ENCODE data around the gene BCL2L2.
A peak's percentile ranks its signal among the peaks of the same experiment; 100 is the strongest.
"Not testable (repeated sequence)": the region's sequence is repeated elsewhere in the genome, so short reads cannot be mapped to it uniquely, and the experiment has no call there.

Gene BCL2L2

DNA sequence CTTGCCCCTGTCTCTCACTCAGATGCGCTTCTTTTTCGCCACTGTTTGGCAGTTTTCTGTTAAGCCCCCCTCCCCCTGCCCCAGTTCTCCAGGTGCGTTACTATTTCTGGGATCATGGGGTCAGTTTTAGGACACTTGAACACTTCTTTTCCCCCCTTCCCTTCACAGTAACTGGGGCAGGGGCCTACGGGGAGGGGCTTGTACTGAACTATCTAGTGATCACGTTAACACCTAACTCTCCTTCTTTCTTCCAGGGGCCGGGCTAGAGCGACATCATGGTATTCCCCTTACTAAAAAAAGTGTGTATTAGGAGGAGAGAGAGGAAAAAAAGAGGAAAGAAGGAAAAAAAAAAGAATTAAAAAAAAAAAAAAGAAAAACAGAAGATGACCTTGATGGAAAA is 18.4 kb downstream of the BCL2L2 start:
- DNase-seq = no peak

DNA sequence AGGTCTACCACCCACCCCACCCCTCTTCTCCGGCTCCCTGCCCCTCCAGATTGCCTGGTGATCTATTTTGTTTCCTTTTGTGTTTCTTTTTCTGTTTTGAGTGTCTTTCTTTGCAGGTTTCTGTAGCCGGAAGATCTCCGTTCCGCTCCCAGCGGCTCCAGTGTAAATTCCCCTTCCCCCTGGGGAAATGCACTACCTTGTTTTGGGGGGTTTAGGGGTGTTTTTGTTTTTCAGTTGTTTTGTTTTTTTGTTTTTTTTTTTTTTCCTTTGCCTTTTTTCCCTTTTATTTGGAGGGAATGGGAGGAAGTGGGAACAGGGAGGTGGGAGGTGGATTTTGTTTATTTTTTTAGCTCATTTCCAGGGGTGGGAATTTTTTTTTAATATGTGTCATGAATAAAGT is 19.1 kb downstream of the BCL2L2 start:
- DNase-seq = not testable (repeated sequence)

DNA sequence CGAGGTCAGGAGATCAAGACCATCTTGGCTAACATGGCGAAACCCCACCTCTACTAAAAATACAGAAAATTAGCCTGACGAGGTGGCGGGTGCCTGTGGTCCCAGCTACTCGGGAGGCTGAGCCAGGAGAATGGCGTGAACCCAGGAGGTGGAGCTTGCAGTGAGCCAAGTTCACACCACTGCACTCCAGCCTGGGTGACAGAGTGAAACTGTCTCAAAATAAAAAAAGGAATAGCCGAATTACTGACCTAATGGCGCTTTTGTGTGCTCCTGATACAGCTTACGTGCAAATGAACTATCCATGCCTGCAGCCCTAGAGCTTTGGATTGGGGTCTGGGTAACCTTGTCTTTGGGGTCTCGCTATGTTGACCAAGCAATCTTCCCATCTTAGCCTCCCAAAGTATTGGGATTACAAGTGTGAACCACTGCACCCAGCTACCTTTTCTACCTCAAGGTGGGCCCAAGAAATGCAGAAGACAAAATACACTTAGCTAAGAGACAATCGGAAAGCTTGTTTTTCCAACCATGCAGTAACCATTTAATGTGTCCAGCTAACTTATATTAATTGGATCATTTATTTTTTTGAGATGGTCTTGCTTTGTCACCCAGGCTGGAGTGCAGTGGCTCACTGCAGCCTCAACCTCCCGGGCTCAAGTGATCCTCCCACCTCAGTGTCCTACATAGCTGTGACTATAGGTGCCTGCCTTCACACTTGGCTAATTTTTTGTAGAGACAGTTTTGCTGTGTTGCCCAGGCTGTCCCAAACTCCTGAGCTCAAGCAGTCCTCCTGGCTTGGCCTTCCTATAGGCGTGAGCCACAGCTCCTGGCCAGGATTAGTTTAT is 20.1 kb downstream of the BCL2L2 start:
- DNase-seq = no peak

DNA sequence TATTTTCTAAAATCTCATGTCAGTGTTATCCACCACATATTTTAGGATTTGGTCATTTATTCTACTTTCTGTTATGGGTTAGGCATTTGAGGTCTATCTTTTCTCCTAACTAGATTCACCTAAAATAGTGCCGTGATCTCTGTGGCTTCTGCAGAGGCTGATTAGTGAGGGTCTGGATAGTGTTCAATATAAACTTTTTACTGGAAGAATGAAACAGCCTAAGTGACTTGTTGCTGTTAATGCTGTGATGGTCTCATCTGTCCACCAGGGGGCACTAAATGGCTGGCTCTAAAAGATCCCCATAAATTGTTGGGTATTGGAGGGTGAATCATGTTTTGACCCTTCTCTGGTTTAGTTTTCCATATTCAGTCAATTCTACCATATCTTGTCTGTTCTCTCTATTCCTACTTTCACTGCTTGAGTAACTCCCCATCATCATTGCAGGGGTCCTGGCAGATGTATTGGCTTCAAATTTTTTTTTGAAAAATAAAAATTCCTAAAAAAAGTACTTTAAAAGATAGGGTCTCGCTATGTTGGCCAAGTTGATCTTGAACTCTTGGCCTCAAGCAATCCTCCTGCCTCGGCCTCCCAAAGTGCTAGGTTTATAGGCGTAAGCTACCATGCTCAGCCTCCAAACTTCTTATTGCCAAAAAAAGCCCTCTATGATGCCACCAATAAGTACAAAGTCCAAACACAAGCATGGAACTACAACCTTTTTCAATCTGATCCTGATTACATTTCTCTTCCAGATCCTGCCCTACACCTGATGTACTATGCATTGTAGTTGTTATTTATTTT is 21.5 kb downstream of the BCL2L2 start:
- peak; percentile 57 for DNase-seq

DNA sequence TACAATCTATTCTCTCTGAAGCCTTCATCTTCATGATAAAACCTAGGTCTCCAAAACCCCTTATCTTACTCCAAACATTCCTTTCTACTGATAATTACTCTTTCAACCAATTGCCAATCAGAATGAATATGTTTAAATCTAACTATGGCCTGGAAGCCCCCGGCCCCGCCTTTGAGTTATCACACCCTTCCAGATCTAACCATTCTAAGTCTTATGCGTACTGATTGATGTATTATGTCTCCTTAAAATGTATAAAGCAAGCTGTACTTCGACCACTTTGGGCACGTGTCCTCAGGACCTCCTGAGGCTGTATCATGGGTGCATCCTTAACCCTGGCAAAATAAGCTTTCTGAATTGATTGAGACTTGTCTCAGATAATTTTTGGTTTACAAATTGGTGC is 29.0 kb downstream of the BCL2L2 start:
- no peak for DNase-seq

DNA sequence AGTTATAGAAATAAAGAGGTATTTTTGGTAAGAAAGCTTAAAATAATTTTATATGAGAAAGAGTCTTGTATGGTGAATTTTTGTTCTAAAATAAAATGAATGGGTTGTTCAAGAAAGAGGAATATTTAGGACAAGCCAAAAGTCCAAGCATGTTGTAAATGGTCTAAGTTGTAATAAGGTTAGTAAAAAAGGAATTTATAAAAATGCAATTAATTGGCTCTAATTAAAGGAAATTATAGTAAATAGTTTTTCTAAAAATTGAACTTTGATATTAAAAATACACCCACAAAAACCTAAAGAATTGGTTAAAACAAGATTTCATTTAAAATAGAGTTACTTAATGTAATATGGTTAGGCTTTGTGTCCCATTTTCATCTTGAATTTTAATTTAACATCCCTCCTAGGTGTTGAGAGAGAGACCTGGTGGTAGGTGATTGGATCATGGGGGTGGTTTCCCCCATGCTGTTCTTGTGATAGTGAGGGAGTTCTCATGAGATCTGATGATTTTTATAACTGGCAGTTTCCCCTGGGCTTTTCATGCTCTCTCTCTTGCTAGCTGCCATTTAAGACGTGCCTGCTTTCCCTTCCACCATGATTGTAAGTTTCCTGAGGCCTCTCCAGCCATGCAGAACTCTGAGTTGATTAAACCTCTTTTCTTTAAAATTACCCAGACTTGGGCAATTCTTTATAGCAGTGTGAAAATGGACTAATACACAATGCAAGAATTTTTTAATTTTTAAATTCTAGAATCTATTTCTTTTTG is 33.1 kb downstream of the BCL2L2 start:
- no peak for DNase-seq

DNA sequence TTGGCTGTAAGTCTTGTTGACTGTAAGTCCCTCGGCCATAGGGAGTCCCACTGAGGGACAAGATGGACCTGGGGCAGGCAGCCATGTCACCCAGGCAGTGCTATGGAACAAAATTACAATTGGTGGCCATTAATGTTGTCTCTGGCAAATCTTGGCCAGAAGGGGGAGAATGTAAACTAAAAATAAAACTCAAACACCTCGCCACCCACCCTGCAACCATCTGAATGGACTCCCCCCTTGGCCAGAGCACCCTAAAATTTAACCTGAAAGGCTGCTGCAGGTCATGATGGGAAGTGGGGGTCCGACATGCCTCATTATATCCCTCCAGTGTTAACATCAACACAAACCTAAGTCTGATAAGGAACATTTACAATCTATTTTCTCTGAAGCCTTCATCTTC is 37.8 kb downstream of the BCL2L2 start:
- no peak for DNase-seq

DNA sequence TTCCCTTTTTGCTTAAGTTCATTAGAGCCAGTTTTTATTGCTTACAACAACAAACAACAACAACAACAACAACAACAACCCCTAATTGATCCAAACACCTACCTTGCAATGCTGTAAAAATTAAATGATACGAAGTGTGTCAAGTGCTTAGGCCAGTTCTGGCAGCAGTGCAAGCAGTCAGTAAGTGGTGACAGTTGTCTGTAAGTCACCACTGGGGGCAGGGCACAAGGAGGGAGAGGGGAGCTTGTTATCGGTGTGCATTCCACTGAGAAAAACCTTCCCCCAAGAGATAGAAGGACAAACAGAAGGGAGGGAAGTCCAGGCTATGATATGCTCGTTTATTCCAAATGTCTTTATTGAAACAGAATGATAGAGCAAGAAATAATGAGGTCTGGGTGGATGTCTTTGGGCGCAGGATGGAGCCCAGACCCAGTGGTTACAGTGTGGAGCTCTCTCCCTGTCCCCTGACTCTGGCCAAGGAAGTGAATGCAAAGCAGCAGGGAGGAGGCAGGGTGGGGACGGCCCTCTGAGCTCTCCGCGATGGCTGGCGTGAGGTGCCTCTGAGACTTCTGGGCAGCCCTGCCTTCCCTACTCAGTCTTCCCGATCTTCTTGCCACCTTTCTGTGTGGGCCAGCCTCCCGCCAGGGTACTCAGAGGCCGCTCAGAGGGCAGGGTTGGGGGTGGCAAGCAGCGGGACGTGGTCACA is 39.5 kb downstream of the BCL2L2 start:
- no peak for DNase-seq

DNA sequence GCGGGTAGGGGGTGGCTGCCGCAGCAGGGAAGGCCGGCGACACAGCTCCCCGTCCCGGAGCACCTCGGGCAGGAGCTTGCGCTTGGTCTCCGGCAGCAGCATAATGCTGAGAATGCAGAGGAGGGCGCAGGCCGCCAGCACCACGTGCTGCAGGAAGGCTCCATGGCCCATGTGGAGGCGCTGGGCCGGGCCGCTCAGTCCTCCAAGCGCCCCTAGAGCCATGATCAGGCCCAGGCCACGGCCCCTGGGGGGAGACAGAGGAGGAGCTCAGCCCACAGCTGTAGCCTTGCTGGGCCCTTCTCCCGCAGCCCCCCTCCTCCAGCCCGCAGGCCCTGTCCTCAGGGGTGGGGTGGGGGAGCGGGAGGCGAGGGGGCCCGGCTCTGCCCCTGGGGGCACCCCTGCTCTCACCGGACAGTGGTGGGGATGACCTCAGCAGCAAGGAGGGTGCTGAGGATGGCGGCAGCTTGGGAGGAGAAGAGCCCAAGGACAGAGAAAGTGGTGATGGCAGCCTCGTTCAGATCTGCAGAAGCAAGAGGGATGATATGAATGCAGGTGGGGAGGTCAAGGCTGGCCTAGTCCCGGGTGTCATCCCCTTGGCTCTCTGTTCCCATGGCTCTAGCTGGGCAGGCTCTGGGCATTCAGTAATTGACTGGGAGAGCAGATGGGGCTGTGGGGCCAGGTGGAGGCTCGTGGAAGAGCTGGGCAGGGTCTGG is 40.2 kb downstream of the BCL2L2 start:
- no peak for DNase-seq

DNA sequence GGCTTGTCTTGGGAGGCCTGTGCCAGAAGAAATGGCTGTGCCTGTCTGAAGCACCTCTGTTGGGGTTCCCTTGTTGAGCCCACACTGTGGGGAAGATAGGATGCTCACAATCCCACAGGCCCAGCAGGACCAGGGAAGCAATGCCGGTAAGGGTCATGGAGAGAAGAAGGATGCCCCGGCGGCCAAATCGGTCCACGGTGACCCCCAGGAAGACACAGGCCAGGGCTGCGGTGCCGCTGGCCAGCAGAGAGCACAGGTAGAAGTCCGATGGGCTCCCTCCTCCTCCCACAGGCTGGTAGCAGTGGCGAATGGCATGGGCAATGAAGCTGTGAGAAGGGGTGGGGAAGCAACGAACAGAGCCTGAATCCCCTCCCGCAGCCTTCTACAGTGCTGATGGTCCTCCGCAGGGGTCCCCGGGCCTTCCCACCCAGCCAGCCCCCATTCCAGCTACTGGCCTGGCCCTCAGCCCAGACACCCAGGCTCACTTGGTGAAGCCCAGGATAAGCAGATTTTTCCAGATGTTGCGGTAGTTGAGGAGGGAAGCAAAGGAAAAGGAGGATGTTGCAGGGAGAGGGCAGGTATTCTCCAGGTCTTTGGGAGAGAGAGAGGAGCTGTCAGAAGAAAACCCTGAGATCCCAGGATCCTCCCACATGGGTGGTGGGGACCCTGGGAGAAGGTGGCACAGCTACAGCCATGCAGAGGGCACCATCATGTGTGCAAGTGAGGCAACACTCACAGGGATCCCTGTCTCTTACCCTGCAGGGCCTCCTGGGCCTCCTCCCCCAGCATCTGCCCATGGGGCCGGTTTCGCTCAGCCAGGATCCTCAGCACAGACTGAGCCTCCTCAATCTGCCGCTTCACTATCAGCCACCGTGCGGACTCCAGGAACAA is 41.0 kb downstream of the BCL2L2 start:
- DNase-seq = no peak

DNA sequence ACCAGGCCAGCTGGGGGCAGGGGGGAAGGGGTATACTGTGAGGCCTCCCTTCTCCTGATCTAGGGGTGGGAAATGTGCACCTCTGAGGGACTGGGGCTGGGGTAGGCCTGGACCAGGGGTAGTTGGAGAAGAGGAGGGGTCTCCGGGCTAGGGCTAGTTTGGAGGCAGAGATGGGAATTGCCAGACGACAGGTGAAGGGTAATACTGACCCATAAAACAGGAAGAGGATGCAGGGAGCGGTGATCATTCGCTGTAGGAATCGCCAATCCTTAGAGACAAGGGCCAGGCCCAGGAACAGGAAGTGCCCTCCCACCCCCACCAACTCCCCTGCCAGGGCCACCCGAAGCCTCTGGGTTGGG is 41.6 kb downstream of the BCL2L2 start:
- DNase-seq = no peak

DNA sequence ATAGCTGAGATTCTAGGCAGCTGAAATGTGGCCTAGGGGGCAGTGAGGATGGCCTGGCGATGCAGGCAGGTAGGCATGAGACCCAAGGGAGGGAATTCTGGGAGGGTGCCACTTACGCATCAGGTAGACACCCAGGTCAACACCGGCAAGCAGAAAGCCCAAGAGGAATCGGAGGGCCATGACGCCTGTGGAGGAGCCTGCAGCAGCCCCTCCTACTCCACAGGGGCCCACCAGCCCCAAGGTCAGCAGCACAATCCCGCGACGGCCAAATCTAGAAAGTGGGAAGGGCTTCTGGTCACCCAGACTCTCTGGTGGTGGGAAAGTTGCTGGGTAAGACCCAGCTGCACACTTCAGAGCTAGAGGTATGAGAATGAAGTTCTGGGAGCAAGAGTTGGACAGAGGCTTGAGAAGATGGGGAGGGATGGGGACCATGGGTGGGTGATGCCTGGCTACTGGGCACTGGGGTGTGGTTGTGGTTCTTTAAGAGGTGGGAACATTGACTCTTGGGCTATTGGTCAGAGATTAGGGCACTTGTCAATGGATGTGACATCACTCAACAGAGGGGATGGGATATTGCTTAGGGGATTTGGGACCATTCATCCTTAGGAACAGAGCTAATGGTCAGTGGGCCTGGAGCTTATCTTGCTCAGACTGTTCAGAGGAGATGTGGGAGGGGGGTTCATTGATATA is 42.7 kb downstream of the BCL2L2 start:
- DNase-seq = no peak

DNA sequence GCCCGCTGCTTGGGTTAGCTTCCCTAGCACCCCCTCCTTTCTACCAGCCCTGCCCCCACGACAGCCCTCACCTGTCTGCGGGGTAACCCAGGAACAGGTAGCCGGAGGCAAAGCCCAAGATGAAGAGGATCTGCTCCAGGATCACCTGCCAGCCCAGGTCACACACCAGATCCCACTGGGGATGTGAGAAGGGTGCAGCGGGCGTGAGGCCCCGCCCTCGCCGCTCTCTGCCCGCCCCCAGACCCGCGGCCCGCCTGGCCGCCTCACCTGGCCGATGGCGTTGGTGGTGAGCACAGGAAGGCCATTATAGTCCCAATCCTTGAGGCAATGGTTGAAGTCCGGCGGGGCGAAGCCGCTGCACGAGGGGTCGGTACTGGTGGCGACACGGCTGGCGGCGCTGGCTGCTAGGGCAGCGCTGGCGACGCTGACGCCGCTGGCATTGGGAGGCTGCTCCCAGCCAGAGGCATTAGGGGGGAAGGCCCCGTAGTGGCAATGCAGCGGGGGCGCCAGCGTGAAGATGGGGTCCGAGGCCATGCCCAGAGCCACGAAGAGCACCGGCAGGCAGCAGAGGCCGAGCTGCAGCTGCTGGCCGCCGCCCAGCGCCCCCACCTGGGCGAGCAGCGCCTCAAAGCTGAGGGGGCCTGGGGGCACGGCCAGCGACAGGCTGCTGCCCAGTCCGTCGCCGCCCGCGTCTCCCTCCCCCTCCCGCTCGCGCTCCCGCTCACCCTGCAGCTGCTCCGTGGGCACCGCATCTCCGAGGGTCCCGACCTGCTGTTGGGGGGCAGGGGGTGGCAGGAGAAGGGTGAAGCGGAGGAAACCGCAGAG is 45.3 kb downstream of the BCL2L2 start:
- DNase-seq = no peak

DNA sequence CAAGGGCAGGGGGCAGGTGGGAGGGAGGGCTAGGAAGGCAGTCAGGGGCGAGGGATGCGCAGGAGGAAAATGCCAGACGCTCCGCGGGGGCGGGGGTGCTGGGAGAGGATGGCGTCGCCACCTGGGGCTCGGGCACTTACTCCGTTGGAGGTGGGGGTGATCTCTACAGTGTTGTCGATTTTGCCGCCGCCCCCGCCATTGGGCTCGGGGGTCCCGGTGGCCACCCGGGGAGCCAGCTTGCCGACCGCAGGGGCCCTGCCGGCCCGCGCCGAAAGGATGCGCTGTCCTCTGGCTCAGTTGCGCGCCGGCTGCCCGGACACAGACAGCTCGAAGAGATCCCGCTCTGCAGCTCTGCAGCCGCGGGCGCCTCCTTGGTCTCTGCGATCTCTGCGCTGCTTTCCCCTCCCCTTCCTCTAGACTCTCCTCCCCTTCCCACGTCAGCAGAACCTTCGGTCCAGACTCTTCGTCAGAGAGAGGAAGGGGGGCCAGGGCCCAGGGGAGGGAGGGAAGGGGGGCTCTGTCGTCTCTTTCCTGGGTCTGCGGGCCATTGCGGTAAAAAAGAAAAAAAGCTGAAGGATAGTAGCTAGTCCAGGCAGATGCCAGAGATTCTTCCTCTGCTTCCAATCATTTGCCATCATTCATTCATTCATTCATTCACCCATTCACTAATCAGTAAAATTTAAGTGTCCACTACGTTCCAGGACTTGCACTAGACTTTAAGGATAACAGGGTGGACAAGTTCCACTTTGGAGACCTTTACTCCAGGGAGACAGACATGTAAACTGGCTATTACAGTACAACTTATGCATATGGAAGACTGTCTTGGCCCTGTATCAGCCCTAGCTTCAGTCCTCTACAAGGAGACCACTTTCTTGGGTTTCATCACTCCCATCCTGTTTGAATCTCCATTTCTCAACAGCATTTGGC is 46.1 kb downstream of the BCL2L2 start, which contains the start of gene SLC22A17:
Gene SLC22A17 (minus strand): TSS at position 382 of the 927 bp plus-strand sequence.
- DNase-seq = peak; percentile 74

DNA sequence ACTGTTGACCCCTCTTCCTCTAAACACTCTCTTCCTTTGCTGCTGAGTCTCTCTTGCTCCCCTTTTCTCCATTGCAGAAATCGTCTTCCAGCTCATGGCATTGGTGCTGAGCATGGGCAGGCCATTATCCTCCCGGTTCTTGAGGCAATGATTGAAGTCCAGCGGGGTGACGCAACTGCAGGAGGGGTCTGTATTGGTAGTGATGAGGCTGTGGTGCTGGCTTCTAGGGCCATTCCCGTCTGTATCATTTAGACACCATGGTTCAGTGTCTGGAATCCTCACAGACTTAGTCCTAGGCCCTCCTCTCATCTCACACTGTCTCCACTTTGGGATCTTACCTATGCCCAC is 46.8 kb downstream of the BCL2L2 start:
- DNase-seq = no peak

DNA sequence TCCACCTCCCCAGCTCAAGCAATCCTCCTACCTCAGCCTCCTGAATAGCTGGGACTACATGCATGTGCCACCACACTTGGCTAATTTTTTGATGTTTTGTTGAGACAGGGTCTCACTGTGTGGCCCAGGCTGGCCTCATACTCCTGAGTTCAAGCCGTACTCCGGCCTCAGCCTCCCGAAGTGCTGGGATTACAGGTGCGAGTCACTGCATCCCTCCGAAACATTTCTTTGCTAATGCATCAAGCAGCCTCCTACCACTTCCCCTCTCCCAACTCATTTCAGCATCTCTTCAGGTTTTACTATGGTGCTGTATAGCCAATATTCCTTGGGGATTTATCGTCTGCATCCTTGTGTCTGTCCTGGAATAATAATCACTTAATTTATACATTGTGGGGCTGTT is 48.4 kb downstream of the BCL2L2 start:
- DNase-seq = no peak

DNA sequence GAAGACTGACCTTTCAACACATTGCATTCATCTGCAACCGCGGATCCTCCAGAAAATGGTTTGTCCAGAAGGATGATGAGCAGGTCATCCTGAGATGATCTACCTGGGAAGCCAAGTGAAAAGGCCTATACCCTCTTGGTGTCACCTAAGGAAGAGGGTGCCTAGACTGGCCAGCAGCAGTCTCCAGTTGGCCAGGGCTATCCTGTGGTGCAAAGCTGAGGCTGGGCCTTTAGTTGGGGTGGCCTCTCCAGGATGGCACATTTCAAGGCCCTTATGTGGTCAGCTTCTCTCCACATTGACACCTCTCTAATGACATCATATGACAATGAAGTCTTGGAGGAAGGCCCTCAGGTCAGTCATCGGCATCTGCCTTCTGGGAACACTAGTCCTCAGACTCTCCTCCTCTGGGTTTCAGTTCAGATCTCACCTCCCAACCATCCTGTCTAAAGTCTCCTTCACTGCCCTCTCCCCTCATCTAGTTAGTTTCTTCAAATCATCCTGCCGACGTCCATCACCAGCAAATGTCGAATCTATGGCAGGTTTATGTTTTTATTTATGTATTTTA is 49.3 kb downstream of the BCL2L2 start:
- DNase-seq = no peak

DNA sequence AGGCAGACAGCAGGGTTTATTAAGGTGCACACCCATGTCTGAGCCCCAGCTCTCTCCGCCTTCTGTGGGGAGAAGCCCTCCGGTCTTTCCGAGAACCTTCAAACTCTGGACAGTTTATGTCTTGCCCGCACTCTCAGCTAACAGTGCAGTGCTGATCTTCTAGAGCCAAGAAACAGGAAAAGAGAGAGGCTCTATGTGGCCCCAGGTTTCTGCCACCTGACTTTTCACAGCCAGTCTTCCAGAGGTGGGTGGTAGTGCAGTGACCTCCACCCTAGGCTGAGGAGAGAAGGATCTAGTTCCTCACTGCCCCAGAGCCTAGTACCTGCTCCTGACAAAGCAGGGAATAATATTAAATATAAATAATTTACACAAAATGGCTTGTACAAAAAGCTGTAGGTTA is 50.0 kb downstream of the BCL2L2 start:
- no peak for DNase-seq
